Neural cell (in vitro differentiated cells): Measurements from ENCODE around the gene GRIFIN. TPM values are rescaled to one million over a fixed set of nuclear protein-coding genes. Genes with fewer than 3 reads are reported as not detected.

Experiments used
- H2AFZ ChIP-seq: fragments of 200-600, 300-800 bp; sonication (generic), shearing (Covaris generic); 2 replicates; pipeline ENCODE4 v1.6.0; 2014; ENCODE audit warnings: low read depth, mild to moderate bottlenecking, antibody characterized with exemption, low read length, moderate library complexity
- H3F3A ChIP-seq: fragments of 200-600 bp; shearing (Covaris generic); 2 replicates; pipeline ENCODE4 v1.6.1; 2016; ENCODE audit warnings: mild to moderate bottlenecking, moderate library complexity, mixed read lengths, antibody characterized with exemption, low read length; ENCODE audit not compliant: insufficient read depth, poor library complexity, severe bottlenecking
- H3K27ac ChIP-seq: fragments of 200-600, 300-800 bp; sonication (generic), shearing (Covaris generic); 2 replicates; pipeline ENCODE4 v1.5.1; 2014; ENCODE audit warnings: mild to moderate bottlenecking, low read length, moderate library complexity
- H3K27me3 ChIP-seq: fragments of 300-800, 200-600 bp; sonication (generic), shearing (Covaris generic); 2 replicates; pipeline ENCODE4 v1.6.0; 2014; ENCODE audit warnings: mild to moderate bottlenecking, low read depth, low read length, moderate library complexity; ENCODE audit not compliant: insufficient read depth
- H3K36me3 ChIP-seq: fragments of 300-800, 200-600 bp; sonication (generic), shearing (Covaris generic); 2 replicates; pipeline ENCODE4 v1.5.1; 2014; ENCODE audit warnings: mild to moderate bottlenecking, antibody characterized with exemption, low read length, moderate library complexity; ENCODE audit not compliant: insufficient read depth
- H3K4me2 ChIP-seq: fragments of 300-800, 200-600 bp; sonication (generic), shearing (Covaris generic); 2 replicates; pipeline ENCODE4 v1.6.0; 2014; ENCODE audit warnings: mild to moderate bottlenecking, low read length
- H3K4me3 ChIP-seq: fragments of 300-800, 200-600 bp; sonication (generic), shearing (Covaris generic); 2 replicates; pipeline ENCODE4 v1.5.1; 2014; ENCODE audit warnings: mild to moderate bottlenecking, low read length, moderate library complexity
- H3K79me2 ChIP-seq: fragments of 200-600 bp; shearing (Covaris generic); replicated peaks from 2 replicates; pipeline ENCODE4 v1.6.0; 2014; ENCODE audit warnings: mild to moderate bottlenecking, low read length, moderate library complexity; ENCODE audit not compliant: insufficient read depth
- H3K9ac ChIP-seq: fragments of 300-800, 200-600 bp; sonication (generic), shearing (Covaris generic); 2 replicates; pipeline ENCODE4 v1.6.1; 2016; ENCODE audit warnings: mild to moderate bottlenecking, low read length, mixed read lengths
- H3K9me2 ChIP-seq: fragments of 200-600 bp; shearing (Covaris generic); 2 replicates; pipeline ENCODE4 v1.6.1; 2016; ENCODE audit warnings: mild to moderate bottlenecking, low read length, mixed read lengths; ENCODE audit not compliant: insufficient read depth
- H3K9me3 ChIP-seq: fragments of 200-600, 300-800 bp; sonication (generic), shearing (Covaris generic); 2 replicates; pipeline ENCODE4 v1.6.1; 2016; ENCODE audit warnings: mild to moderate bottlenecking, mixed run types, low read length, moderate library complexity, mixed read lengths
- H4K20me1 ChIP-seq: fragments of 200-600 bp; shearing (Covaris generic); 2 replicates; pipeline ENCODE4 v1.6.1; 2016; ENCODE audit warnings: mild to moderate bottlenecking, mixed run types; ENCODE audit not compliant: insufficient read depth
- EP300 ChIP-seq: fragments of 450-650 bp; conservative IDR thresholded peaks from 2 replicates; pipeline ENCODE4 v1.6.1; 2014; ENCODE audit warnings: antibody characterized with exemption, mild to moderate bottlenecking, moderate library complexity; ENCODE audit not compliant: poor library complexity, severe bottlenecking
- EZH2 ChIP-seq: fragments of 200-600, 300-800 bp; shearing (Covaris generic), sonication (generic); IDR thresholded peaks from 2 replicates; pipeline ENCODE4 v1.6.1; 2014; ENCODE audit warnings: antibody characterized with exemption, low read length, borderline replicate concordance, mild to moderate bottlenecking; ENCODE audit not compliant: insufficient read depth, poor library complexity, severe bottlenecking
- MXI1 ChIP-seq: fragments of 450-650 bp; conservative IDR thresholded peaks from 2 replicates; pipeline ENCODE4 v1.6.1; 2014; ENCODE audit warnings: antibody characterized with exemption, mild to moderate bottlenecking; ENCODE audit not compliant: poor library complexity, severe bottlenecking
- POLR2AphosphoS5 ChIP-seq: IDR thresholded peaks from 2 replicates; pipeline ENCODE4 v1.6.1; 2012
- RAD21 ChIP-seq: fragments of 450-650 bp; conservative IDR thresholded peaks from 2 replicates; pipeline ENCODE4 v1.6.1; 2014; ENCODE audit warnings: antibody characterized with exemption, mild to moderate bottlenecking, moderate library complexity
- SMC3 ChIP-seq: fragments of 450-650 bp; conservative IDR thresholded peaks from 2 replicates; pipeline ENCODE4 v1.6.1; 2014; ENCODE audit warnings: antibody characterized with exemption, mild to moderate bottlenecking, moderate library complexity; ENCODE audit not compliant: poor library complexity
- TAF1 ChIP-seq: IDR thresholded peaks from 2 replicates; pipeline ENCODE4 v1.6.1; 2012; ENCODE audit warnings: low read depth
- polyA plus RNA-seq: library from polyadenylated mRNA; depleted of rRNA; stranded (reverse); fragments of >200 nt; gene quantifications from 2 replicates; pipeline ENCODE4 v1.2.3, GENCODE V29; 2014
- TF ChIP-seq, protein P1 (sequence below): fragments of 450-650 bp; IDR thresholded peaks from 2 replicates; pipeline ENCODE4 v1.5.1; 2014; ENCODE audit warnings: antibody characterized with exemption, mild to moderate bottlenecking, moderate library complexity; ENCODE audit not compliant: poor library complexity, severe bottlenecking
- TF ChIP-seq, protein P2 (sequence below): IDR thresholded peaks from 2 replicates; pipeline ENCODE4 v1.6.1; 2012; ENCODE audit warnings: borderline replicate concordance

Gene GRIFIN
- polyA plus RNA-seq, 1 donor from 2014 or later = not detected

DNA sequence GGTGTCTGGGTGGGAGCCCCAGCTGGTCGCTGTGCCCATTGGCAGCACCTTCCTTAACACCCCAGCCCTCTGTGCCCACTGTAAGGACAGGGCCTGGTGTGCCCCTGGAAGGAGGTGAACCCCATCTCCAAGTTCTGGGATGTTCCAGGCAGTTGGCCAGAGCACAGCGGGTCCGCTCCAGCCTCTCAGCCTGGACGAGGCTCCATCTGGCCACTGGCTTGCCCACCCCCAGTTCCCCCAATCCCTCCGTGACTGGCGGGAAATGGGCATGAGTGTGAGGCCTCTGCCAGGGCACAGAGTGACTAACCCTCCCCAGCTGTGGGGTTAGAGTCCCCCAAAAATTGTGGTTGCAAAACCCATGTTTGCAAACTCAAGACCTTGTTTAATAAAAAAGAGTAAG lies 15.6 kb downstream of the GRIFIN start:
- Histone ChIP-seq H3K4me3 (no peak overlapping the region), H3F3A (no peaks in the 10 kb centered on the region), H3K79me2 (no peaks in the 10 kb centered on the region), H4K20me1 (no peaks in the 10 kb centered on the region), H3K27me3 (no peaks in the 10 kb centered on the region), H3K27ac (no peak overlapping the region), H3K9me3 (no peaks in the 10 kb centered on the region), H3K4me2 (no peak overlapping the region), H2AFZ (no peak overlapping the region), H3K36me3 (no peaks in the 10 kb centered on the region), H3K9ac (no peak overlapping the region), H3K9me2 (no peaks in the 10 kb centered on the region)
- TF ChIP-seq TAF1 (no peak), EP300 (no peak), RAD21 (no peak), SMC3 (no peak), POLR2AphosphoS5 (no peak), EZH2 (no peak), MXI1 (no peak)

GRCh38 chr7:2460188-2460587 lies 16.0 kb downstream of the GRIFIN start:
- Histone ChIP-seq H3K4me3 (no peak overlapping the region), H3K79me2 (no peaks in the 10 kb centered on the region), H3K9me2 (no peaks in the 10 kb centered on the region), H3F3A (no peaks in the 10 kb centered on the region), H3K4me2 (no peak overlapping the region), H3K27me3 (no peaks in the 10 kb centered on the region), H3K36me3 (no peaks in the 10 kb centered on the region), H3K9me3 (no peaks in the 10 kb centered on the region), H3K27ac (no peak overlapping the region), H2AFZ (no peak overlapping the region), H3K9ac (no peak overlapping the region), H4K20me1 (no peaks in the 10 kb centered on the region)
- no peak for TF ChIP-seq RAD21
- TF ChIP-seq TAF1 = no peak
- no peak for TF ChIP-seq SMC3
- no peak for TF ChIP-seq EP300
- TF ChIP-seq, protein P1, sequence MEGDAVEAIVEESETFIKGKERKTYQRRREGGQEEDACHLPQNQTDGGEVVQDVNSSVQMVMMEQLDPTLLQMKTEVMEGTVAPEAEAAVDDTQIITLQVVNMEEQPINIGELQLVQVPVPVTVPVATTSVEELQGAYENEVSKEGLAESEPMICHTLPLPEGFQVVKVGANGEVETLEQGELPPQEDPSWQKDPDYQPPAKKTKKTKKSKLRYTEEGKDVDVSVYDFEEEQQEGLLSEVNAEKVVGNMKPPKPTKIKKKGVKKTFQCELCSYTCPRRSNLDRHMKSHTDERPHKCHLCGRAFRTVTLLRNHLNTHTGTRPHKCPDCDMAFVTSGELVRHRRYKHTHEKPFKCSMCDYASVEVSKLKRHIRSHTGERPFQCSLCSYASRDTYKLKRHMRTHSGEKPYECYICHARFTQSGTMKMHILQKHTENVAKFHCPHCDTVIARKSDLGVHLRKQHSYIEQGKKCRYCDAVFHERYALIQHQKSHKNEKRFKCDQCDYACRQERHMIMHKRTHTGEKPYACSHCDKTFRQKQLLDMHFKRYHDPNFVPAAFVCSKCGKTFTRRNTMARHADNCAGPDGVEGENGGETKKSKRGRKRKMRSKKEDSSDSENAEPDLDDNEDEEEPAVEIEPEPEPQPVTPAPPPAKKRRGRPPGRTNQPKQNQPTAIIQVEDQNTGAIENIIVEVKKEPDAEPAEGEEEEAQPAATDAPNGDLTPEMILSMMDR = no peak
- TF ChIP-seq POLR2AphosphoS5 = no peak
- TF ChIP-seq, protein P2, sequence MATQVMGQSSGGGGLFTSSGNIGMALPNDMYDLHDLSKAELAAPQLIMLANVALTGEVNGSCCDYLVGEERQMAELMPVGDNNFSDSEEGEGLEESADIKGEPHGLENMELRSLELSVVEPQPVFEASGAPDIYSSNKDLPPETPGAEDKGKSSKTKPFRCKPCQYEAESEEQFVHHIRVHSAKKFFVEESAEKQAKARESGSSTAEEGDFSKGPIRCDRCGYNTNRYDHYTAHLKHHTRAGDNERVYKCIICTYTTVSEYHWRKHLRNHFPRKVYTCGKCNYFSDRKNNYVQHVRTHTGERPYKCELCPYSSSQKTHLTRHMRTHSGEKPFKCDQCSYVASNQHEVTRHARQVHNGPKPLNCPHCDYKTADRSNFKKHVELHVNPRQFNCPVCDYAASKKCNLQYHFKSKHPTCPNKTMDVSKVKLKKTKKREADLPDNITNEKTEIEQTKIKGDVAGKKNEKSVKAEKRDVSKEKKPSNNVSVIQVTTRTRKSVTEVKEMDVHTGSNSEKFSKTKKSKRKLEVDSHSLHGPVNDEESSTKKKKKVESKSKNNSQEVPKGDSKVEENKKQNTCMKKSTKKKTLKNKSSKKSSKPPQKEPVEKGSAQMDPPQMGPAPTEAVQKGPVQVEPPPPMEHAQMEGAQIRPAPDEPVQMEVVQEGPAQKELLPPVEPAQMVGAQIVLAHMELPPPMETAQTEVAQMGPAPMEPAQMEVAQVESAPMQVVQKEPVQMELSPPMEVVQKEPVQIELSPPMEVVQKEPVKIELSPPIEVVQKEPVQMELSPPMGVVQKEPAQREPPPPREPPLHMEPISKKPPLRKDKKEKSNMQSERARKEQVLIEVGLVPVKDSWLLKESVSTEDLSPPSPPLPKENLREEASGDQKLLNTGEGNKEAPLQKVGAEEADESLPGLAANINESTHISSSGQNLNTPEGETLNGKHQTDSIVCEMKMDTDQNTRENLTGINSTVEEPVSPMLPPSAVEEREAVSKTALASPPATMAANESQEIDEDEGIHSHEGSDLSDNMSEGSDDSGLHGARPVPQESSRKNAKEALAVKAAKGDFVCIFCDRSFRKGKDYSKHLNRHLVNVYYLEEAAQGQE = no peak
- no peak for TF ChIP-seq MXI1
- no peak for TF ChIP-seq EZH2
